Endothelial cell of umbilical vein (primary cell): Measurements from ENCODE around the gene NAV2.

ENCODE experiments used
- EZH2 ChIP-seq: IDR thresholded peaks from 2 replicates; pipeline ENCODE4 v1.6.1; 2012; ENCODE audit warnings: borderline replicate concordance, low read depth, mild to moderate bottlenecking, moderate library complexity, low read length, inconsistent platforms; ENCODE audit not compliant: severe bottlenecking
- FOS ChIP-seq: IDR thresholded peaks from 2 replicates; pipeline ENCODE4 v1.6.1; 2011; ENCODE audit warnings: mild to moderate bottlenecking, low read length, moderate library complexity, borderline replicate concordance; ENCODE audit not compliant: insufficient read depth
- GATA2 ChIP-seq: IDR thresholded peaks from 2 replicates; pipeline ENCODE4 v1.7.0; 2011; ENCODE audit warnings: low read depth, mild to moderate bottlenecking, moderate library complexity, mixed read lengths, low read length; ENCODE audit not compliant: insufficient read length, insufficient read depth
- JUN ChIP-seq: IDR thresholded peaks from 2 replicates; pipeline ENCODE4 v1.6.1; 2011; ENCODE audit warnings: borderline replicate concordance, low read depth; ENCODE audit not compliant: insufficient read length, insufficient read depth
- MYC ChIP-seq: IDR thresholded peaks from one replicate; pipeline ENCODE4 v1.6.1; 2011; ENCODE audit warnings: mild to moderate bottlenecking, low read depth, low read length
- POLR2A ChIP-seq: IDR thresholded peaks from 2 replicates; pipeline ENCODE4 v1.6.1; 2012; ENCODE audit warnings: low read depth, mild to moderate bottlenecking, control low read depth, low read length
- POLR2AphosphoS5 ChIP-seq: IDR thresholded peaks from 2 replicates; pipeline ENCODE4 v1.6.1; 2012; ENCODE audit warnings: low read depth, mild to moderate bottlenecking, control low read depth, low read length, moderate library complexity; ENCODE audit not compliant: insufficient read depth
- TF ChIP-seq, protein P1 (sequence below), 2 donors: IDR thresholded peaks; 1 replicate in 1 of 2; 2 replicates in 1 of 2; pipeline ENCODE4 v1.5.1; 2011; ENCODE audit warnings: low read length in 2 of 2, mild to moderate bottlenecking in 2 of 2, moderate library complexity in 2 of 2, control low read depth in 1 of 2, inconsistent platforms in 1 of 2, low read depth in 1 of 2; ENCODE audit not compliant: insufficient read depth in 1 of 2; ENCODE audit errors: extremely low read depth in 1 of 2
- TF ChIP-seq, protein P2 (sequence below): IDR thresholded peaks from 2 replicates; pipeline ENCODE4 v1.6.1; 2011; ENCODE audit not compliant: insufficient read depth, insufficient read length

DNA sequence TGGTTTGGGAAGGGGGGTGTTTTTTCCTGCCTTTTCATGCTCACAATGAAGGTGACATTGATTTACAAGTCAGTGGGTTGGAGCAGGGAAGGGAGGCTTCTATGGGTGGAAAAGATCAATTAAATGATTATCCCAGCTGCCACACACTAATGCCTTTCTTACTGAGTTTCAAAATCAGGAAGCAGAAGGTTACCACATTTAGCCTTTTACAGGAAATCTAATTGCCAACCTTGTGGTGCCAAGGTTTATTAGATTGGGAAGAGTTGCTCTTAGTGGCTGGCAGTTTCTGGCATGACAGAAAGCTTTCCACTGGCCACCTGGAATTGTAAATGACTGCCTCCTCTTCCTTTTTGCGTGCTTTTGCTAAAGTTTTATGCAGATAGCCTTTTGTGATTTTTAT lies 98.7 kb downstream of the NAV2 start:
- TF ChIP-seq POLR2A, result no peak
- TF ChIP-seq, protein P1, sequence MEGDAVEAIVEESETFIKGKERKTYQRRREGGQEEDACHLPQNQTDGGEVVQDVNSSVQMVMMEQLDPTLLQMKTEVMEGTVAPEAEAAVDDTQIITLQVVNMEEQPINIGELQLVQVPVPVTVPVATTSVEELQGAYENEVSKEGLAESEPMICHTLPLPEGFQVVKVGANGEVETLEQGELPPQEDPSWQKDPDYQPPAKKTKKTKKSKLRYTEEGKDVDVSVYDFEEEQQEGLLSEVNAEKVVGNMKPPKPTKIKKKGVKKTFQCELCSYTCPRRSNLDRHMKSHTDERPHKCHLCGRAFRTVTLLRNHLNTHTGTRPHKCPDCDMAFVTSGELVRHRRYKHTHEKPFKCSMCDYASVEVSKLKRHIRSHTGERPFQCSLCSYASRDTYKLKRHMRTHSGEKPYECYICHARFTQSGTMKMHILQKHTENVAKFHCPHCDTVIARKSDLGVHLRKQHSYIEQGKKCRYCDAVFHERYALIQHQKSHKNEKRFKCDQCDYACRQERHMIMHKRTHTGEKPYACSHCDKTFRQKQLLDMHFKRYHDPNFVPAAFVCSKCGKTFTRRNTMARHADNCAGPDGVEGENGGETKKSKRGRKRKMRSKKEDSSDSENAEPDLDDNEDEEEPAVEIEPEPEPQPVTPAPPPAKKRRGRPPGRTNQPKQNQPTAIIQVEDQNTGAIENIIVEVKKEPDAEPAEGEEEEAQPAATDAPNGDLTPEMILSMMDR (IDR thresholded peaks at IDR 0.05; ENCODE audit: extremely low read depth in 1 of 2, insufficient read depth in 1 of 2, low read depth in 1 of 2, low read length in 2 of 2), result no peak
- TF ChIP-seq MYC, result no peak
- no peak for TF ChIP-seq POLR2AphosphoS5
- TF ChIP-seq, protein P2, sequence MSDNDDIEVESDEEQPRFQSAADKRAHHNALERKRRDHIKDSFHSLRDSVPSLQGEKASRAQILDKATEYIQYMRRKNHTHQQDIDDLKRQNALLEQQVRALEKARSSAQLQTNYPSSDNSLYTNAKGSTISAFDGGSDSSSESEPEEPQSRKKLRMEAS, result no peak
- TF ChIP-seq JUN, result no peak
- no peak for TF ChIP-seq EZH2
- TF ChIP-seq FOS, result no peak
- TF ChIP-seq GATA2, result no peak
